ENCODE data around the gene RHPN2.

GRCh38 chr19:32997716-32998355, 66.9 kb downstream of the RHPN2 start:
- TF ChIP-seq, protein P1, sequence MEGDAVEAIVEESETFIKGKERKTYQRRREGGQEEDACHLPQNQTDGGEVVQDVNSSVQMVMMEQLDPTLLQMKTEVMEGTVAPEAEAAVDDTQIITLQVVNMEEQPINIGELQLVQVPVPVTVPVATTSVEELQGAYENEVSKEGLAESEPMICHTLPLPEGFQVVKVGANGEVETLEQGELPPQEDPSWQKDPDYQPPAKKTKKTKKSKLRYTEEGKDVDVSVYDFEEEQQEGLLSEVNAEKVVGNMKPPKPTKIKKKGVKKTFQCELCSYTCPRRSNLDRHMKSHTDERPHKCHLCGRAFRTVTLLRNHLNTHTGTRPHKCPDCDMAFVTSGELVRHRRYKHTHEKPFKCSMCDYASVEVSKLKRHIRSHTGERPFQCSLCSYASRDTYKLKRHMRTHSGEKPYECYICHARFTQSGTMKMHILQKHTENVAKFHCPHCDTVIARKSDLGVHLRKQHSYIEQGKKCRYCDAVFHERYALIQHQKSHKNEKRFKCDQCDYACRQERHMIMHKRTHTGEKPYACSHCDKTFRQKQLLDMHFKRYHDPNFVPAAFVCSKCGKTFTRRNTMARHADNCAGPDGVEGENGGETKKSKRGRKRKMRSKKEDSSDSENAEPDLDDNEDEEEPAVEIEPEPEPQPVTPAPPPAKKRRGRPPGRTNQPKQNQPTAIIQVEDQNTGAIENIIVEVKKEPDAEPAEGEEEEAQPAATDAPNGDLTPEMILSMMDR (IDR thresholded peaks at IDR 0.05), result no peak
- TF ChIP-seq POLR2A (IDR thresholded peaks at IDR 0.05), result no peak
